Ureter (tissue), 1 donor: Measurements from ENCODE around the gene PUM2. TPM values are rescaled to one million over a fixed set of nuclear protein-coding genes. Genes with fewer than 3 reads are reported as not detected.
"Not testable (repeated sequence)": the region's sequence is repeated elsewhere in the genome, so short reads cannot be mapped to it uniquely, and the experiment has no call there.

ENCODE experiments used
- DNase-seq: peaks from one replicate; pipeline ENCODE4 v3.0.0-alpha.2; 2020; ENCODE audit warnings: low spot score
- total RNA-seq: library from RNA; stranded (reverse); gene quantifications from one replicate; pipeline ENCODE4 v1.2.4, GENCODE V29; 2023
- donor health status: DM: yes; HTN: yes; CAD: no.

The PUM2 gene
- total RNA-seq: 123 TPM

- DNase-seq: peak; percentile 94
Observed at GRCh38 chr2:20350753-20351554, at the start of gene PUM2. PUM2 (minus strand) TSS chr2:20350844; CDS start chr2:20327360, 23,484 bp downstream.

- no peak for DNase-seq
Observed at GRCh38 chr2:20400306-20400705, 49.7 kb upstream of the PUM2 start.

- DNase-seq: no peak
Observed at GRCh38 chr2:20398956-20399567, 48.4 kb upstream of the PUM2 start.

GRCh38 chr2:20397811-20398447, 47.3 kb upstream of the PUM2 start:
- DNase-seq: no peak

- no peak for DNase-seq
Observed at GRCh38 chr2:20396356-20397000, 45.8 kb upstream of the PUM2 start.

GRCh38 chr2:20393986-20394385, 43.3 kb upstream of the PUM2 start:
- no peak for DNase-seq

GRCh38 chr2:20391951-20392699, 41.5 kb upstream of the PUM2 start:
- no peak for DNase-seq

GRCh38 chr2:20390524-20391123, 40.0 kb upstream of the PUM2 start:
- no peak for DNase-seq

- DNase-seq: no peak
Observed at GRCh38 chr2:20384953-20385352, 34.3 kb upstream of the PUM2 start.

GRCh38 chr2:20382965-20383810, 32.5 kb upstream of the PUM2 start:
- DNase-seq: no peak

- DNase-seq: no peak
Observed at GRCh38 chr2:20381457-20381856, 30.8 kb upstream of the PUM2 start.

GRCh38 chr2:20378891-20379519, 28.4 kb upstream of the PUM2 start:
- peak; percentile 90 for DNase-seq

GRCh38 chr2:20378341-20378740, 27.7 kb upstream of the PUM2 start:
- no peak for DNase-seq

GRCh38 chr2:20377741-20378140, 27.1 kb upstream of the PUM2 start:
- no peak for DNase-seq

GRCh38 chr2:20374982-20375381, 24.3 kb upstream of the PUM2 start:
- not testable (repeated sequence) for DNase-seq

GRCh38 chr2:20372896-20373640, 22.4 kb upstream of the PUM2 start:
- no peak for DNase-seq

- no peak for DNase-seq
Observed at GRCh38 chr2:20371323-20372025, 20.8 kb upstream of the PUM2 start.

GRCh38 chr2:20370191-20370590, 19.5 kb upstream of the PUM2 start:
- DNase-seq: peak; percentile 73
